ENCODE measurements around the gene HDAC4.

HDAC4 gene

DNA sequence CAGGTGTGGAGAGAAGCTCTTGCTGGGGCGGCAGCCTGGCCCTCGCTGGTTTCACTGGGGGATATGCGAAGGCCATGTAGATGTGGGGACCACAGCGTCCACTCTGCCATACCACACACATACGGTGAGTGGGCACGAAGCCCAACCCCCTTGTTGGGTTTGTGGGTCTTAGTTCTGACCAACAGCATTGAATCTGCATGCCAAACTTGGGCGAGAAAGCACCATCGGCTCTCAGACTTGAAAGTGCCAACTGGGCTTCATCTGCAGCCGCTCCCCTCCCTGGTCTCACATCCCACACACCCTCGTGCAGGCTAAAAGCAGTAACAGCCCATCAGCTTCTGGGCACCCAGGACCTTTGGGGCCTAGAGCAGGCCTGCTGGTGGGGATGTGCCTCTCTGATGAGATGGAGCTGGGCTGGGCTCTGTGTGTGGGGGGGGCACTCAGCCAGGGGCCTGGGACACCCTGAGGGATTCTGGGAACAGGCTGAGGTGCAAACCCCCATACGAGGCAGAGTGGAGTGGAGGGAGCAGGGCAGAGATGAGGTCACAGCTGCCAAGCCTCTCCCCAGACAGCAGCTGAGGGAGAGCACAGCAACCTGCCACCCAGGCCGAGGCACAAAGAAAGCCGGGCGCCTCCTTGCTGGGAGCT lies 288.6 kb downstream of the HDAC4 start:
- H3K4me3 ChIP-seq (ENCODE audit: low read depth, low read length): no peak overlapping the region
- TF ChIP-seq CTCF (IDR thresholded peaks at IDR 0.05; ENCODE audit: insufficient read depth, low read depth, low read length, missing control alignments): no peak
- no peak for DNase-seq (ENCODE audit: low read depth)

DNA sequence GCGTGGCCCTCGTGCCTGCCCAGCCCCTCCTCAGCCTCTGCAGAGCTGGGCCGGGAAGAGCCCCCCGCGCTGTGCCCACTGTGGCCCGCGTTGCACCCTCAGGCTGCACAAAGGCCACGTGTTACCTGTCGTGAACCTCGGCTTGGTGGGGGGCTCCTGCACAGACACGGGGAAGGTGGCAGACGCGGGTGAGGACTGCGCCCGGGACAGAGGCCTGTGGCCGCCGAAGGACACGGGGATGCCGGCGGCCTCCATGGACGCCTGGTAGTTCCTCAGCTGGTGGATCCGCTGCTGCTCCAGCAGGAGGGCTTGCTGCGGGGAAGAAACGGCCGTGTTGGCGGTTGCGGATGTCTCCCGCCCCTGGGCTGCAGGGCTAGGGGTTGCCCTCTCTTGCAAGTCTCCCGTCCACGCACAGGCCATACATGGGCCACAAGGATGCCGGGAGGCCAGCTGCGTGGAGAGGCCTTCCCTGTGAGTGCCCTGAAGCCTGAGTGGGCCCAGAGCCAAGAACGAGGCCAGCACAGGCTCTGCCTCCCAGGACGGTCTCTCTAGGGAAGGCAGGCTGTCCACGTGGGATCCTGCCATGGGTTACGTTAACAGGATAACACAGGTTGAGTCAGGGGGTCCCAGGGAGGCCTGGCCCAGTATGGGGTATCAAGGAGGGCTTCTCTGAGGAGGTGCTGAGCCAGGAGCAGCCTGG lies 289.3 kb downstream of the HDAC4 start:
- H3K4me3 ChIP-seq (ENCODE audit: low read depth, low read length): no peak overlapping the region
- no peak for DNase-seq (ENCODE audit: low read depth)
- no peak for TF ChIP-seq CTCF (IDR thresholded peaks at IDR 0.05; ENCODE audit: insufficient read depth, low read depth, low read length, missing control alignments)

GRCh38 chr2:239110595-239111048 lies 290.2 kb downstream of the HDAC4 start:
- no peak for DNase-seq (ENCODE audit: low read depth)
- H3K4me3 ChIP-seq (ENCODE audit: low read depth, low read length): no peak overlapping the region
- no peak for TF ChIP-seq CTCF (IDR thresholded peaks at IDR 0.05; ENCODE audit: insufficient read depth, low read depth, low read length, missing control alignments)

DNA sequence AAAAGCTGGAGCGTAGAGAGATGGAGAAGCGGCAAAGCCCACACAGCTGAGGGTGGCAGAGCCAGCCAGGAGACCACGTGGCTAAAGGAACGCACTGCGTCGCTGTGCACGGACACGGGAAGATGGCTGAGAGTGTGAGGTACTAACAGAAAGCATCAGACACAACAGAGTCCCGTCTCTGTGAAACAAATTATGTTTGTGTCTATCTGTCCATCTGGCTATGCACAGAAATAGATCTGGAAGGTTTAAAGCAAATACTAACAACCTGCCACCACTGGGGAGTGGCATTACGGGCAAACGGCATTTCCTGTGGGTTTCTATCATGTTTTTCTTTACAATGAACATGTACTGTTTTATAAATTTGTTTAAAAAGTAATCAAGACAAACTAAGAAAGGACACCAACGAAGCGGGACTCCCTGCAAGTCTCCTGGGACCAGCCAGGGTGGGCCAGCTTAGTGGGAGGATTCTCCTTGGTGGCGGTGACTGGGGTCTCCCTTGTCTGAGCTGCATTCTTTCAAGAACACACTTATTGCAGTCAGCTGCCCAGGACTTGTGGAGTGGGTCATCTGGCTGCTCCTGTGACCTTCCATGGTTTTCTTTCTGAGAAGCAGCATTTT lies 290.8 kb downstream of the HDAC4 start:
- H3K4me3 ChIP-seq (ENCODE audit: low read depth, low read length): no peak overlapping the region
- no peak for TF ChIP-seq CTCF (IDR thresholded peaks at IDR 0.05; ENCODE audit: insufficient read depth, low read depth, low read length, missing control alignments)
- no peak for DNase-seq (ENCODE audit: low read depth)

GRCh38 chr2:239109041-239109927 lies 291.5 kb downstream of the HDAC4 start:
- no peak overlapping the region for H3K4me3 ChIP-seq (ENCODE audit: low read depth, low read length)
- no peak for TF ChIP-seq CTCF (IDR thresholded peaks at IDR 0.05; ENCODE audit: insufficient read depth, low read depth, low read length, missing control alignments)
- no peak for DNase-seq (ENCODE audit: low read depth)

DNA sequence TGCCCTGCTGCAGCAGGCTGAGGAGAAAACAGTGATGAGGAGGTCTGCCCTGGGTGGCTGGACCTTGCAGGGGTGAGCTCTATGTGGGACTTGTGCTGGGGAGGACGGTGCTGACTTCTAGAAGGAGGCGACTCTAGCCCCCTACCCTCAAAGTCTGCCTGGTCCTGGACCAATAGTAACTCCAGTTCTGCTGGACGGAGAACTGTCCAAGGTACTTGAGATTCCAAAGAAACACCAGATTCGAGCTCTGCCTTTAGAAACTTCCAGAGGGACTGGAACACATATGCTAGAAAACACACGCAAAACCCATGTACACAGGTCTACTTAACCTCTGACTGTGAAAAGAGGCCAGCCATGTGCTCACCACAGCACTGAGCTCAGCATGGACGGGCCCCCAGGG lies 292.4 kb downstream of the HDAC4 start:
- DNase-seq (ENCODE audit: low read depth): no peak
- TF ChIP-seq CTCF (IDR thresholded peaks at IDR 0.05; ENCODE audit: insufficient read depth, low read depth, low read length, missing control alignments): no peak
- H3K4me3 ChIP-seq (ENCODE audit: low read depth, low read length): no peak overlapping the region

Measured in GM12865 (cell line).